GM18520 (cell line): ENCODE results near the gene NUDT14.

Experiments used
- ATAC-seq: cut with Tn5 transposase; IDR thresholded peaks from one replicate; pipeline ENCODE4 v1.9.1; 2021; ENCODE audit not compliant: unreplicated experiment

The NUDT14 gene

GRCh38 chr14:105147671-105148603 is 33.2 kb downstream of the NUDT14 start:
- no peak for ATAC-seq

- ATAC-seq = no peak
Measured at GRCh38 chr14:105146976-105147635, 34.0 kb downstream of the NUDT14 start.

DNA sequence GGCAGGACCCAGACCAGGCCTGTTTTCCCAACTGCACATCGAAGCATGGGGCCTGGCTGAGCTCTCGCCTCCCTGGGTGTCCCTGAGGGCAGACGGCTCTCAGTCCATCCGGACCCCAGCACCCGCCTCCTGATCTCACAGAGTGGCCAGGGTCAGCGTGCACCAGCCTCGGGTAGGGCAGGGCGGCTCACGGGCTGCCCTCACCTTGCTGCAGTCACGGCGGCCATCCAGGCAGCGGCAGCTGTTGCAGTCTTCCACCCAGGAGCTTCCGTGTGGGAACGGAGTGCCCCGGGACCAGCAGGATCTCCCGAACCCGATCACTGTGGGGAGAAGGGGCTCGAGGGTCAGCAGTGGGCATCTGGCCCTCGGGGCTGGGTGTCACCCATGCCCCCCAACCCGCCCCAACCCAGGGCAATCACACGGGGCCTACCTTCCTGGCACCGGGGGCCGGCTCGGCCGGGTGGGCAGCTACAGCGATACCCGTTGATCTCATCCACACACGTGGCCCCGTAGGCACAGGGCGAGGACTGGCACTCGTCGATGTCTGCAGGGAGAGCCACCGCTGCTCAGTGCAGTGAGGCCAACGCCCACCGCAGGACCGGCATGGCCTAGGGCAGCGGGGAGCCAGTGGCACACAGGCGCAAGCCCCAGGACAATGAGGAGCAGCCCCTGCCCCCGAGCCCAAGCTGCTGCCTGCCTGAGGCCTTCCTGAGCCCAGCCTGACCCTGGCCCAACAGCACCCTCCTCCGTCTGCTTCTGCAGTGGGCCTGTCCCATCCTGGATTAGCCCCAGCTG is 34.7 kb downstream of the NUDT14 start:
- no peak for ATAC-seq

DNA sequence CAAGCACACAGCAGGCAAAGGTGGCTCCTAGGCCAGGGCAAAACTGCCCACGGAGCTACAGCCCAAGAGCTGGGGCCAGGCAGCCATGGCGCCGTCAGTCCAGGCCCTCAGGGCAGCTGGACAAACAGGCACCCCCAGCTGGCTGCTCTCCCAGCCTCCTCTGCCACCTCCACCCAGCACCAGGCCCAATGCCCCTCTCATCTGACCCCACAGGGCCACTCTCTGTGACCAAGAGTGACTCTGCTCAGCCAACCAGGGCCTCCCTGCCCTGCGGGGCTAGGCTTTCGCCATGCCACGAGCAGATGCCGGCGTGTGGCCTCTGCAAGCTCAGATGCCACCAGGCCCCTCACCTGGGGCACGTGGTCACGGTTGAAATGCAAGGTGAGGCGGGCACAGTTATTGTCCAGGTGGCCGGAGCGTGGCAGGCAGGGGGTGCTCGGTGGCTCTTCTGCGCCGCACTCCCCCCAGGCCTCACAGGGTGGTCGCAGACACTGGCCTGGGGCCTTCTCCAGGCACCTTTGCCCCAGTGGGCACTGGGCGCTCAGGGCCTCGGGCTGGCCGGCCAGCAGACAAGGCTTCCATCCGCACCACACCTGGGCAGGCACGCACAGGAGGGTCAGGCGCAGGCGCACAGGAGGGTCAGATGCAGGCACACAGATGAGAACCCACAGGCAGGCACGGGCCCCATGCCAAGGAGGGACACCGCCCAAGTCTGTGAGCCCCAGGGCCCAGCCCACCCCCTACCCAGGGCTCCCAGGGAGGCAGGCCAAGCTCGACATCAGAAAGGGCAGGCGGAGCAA is 35.5 kb downstream of the NUDT14 start:
- no peak for ATAC-seq

DNA sequence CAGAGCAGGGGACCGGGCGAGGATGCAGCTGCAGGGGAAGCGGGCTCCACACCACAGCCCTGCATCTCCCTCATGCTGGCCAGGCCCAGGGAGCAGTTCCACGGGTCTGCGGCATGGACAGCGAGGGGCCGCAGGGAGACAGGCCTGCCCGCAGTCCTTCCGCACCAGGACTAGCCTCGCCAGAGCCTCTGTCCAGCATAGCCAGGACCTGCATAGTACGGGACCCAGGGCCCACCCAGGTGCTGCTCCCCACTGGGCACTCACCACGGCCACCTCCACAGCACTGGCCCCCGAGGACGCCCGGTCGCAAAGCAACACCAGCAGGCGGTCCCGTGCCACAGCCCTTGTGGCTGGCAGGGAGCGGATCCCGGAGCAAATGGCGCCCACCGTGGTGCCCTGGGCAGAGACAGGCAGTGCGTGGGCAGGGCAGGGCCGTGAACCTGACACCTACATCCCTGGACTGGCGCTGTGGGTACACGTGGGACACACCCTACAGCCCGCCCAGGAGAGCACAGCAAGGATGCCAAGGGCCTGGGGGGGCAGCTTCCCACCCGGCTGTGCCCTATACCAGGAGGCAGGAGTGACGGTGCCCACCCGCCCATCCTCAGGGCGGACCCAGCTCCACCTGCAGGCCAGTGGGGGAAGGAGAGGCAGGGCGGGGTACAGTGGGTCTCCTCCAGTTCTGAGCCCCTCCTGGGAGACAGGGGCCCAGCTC is 36.3 kb downstream of the NUDT14 start:
- no peak for ATAC-seq

GRCh38 chr14:105144026-105144665 is 37.0 kb downstream of the NUDT14 start:
- ATAC-seq = no peak

DNA sequence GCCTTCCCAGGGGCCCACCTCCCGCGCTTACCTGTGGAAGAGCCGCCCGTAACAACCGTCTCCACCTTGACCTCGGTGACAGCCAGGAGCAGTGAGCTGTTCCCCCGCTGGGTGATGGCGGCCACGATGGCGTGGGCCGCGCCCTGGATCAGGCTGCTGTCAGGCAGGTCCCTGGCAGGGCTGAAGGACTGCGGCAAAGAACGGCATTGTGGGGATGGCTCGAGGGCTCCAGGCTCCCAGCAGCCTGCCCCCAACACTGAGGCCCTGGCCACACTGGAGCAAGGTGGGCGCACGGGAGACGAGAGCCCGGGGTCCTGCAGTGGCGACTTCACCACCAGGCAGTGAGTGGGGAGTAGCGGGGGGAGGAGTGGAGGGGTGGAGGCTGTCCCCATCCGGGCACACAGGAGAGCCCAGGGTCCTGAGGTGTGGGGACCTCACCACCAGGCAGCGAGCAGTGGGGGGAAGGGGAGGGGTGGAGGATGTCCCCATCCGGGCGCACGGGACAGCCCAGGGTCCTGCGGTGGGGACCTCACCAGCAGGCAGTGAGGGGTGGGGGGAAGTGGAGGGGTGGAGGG is 37.6 kb downstream of the NUDT14 start:
- no peak for ATAC-seq

GRCh38 chr14:105142651-105143450 is 38.3 kb downstream of the NUDT14 start:
- ATAC-seq = no peak

GRCh38 chr14:105141486-105142281 is 39.4 kb downstream of the NUDT14 start:
- no peak for ATAC-seq

DNA sequence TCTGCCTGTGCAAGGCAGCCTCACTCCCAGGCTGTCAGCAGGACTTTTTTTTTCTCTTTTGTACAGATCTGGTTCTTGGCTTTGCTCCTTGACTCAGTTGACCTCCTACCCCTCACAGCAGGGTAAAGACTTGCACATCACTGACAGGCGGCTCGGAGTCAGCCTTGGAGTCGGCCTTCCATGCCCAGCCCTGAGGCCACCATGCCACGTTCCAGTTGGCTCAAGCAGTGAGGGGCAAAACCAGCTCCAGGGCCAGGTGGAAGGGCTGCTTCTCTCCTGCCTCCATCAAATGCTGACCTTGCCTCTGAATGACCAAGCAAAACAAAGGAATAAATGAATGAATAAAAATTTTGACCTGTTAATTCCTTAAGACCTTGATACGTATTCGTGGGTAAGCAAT is 40.1 kb downstream of the NUDT14 start:
- no peak for ATAC-seq

- no peak for ATAC-seq
Measured at GRCh38 chr14:105140581-105140980, 40.5 kb downstream of the NUDT14 start.

DNA sequence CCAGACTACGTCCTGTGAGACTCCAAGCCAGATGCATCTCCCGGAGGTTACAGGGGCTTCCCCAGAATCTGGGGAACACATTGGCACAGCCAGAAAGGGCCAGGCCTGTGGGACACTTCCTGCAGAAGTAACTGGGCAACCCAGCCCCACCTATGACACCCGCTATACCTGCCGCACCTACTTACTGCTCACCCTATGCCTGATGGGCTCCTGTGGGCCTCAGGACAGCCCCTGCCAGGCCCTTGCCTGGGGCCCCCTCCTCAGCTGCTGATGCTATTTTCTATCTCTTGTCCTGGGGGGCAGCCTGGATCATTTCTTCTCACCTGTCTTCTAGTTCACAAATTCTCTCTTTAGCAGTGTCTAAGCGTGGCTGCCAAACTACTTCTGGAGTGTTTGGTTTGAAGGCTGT is 41.3 kb downstream of the NUDT14 start:
- no peak for ATAC-seq

GRCh38 chr14:105139212-105139825 is 41.8 kb downstream of the NUDT14 start:
- no peak for ATAC-seq

DNA sequence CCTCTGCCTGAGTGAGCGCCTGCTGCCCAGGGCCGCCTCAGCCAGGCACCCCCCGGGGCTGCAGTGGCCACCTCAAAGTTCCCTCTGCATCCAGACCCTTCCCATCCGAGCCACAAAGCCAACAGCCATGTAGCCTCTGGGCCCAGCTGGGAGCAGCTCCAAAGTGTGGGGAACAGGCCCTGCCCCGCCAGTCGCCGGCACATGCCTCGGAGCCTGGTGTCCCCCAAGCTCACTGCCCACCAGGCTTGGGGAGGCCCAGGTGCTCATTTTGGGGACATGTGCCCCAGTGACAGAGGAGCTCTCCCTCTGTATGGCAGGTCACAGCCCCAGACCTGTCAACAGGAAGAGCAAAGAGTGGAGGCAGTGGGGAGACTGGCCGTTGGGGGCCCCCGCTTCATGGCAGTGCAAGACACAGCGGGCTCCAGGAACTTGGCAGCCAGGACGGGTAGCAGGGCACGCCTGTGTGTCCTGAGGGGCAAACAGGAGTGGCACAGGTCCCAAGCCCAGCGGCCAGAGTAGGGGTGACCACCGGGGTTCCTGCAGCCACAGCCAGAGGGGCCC is 42.5 kb downstream of the NUDT14 start:
- ATAC-seq = no peak

- ATAC-seq = no peak
Measured at GRCh38 chr14:105138021-105138541, 43.0 kb downstream of the NUDT14 start.

DNA sequence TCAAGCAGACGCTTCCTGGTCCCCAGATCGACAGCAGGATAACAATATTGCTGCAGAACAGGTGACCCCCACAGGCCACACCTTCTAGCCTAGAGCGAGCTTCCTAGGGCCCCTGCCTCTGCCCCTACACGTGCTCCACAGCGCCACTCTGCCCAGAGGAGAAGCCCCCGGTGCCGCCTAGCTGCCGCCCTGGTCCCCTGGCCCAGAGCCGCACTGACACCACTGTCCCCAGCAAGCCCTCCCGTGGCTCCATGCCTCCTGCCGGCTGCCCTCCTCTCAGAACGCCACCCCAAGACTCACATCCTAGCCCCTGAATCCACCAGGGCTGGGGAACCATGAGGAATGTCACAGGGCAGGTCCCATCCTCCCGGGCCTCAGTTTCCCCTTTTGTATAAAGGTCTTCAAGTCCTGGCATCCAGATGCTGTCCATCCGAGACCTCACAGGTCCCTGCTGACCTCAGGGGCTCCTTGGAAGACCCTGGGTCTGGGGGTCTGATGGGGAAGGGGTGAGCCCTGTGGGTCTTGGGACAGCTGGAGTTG is 43.6 kb downstream of the NUDT14 start:
- no peak for ATAC-seq
